Sigmoid colon (tissue), 4 donors: ENCODE measurements around the gene SVBP.

Source experiments
- EP300 ChIP-seq, 4 donors: sonication (generic); formaldehyde crosslinking; IDR thresholded peaks; one replicate each; pipeline ENCODE4 v1.6.1; 2017; ENCODE audit warnings: antibody characterized with exemption in 4 of 4
- POLR2A ChIP-seq, 2 donors: fragments of 450-650 bp; IDR thresholded peaks; one replicate each; pipeline ENCODE4 v1.6.1; 2016; ENCODE audit warnings: antibody characterized with exemption in 2 of 2, mild to moderate bottlenecking in 2 of 2, moderate library complexity in 2 of 2
- POLR2AphosphoS5 ChIP-seq, 4 donors: sonication (generic); formaldehyde crosslinking; IDR thresholded peaks; one replicate each; pipeline ENCODE4 v1.6.1; 2017; ENCODE audit warnings: antibody characterized with exemption in 4 of 4
- TF ChIP-seq, protein P1 (sequence below), 4 experiments: fragments of 450-650 bp in 3 of 4; fragments of 200-600 bp in 1 of 4; IDR thresholded peaks; one replicate each; pipeline ENCODE4 v1.5.1; 2016 to 2019; ENCODE audit warnings: antibody characterized with exemption in 4 of 4, mild to moderate bottlenecking in 3 of 4, moderate library complexity in 2 of 4

DNA sequence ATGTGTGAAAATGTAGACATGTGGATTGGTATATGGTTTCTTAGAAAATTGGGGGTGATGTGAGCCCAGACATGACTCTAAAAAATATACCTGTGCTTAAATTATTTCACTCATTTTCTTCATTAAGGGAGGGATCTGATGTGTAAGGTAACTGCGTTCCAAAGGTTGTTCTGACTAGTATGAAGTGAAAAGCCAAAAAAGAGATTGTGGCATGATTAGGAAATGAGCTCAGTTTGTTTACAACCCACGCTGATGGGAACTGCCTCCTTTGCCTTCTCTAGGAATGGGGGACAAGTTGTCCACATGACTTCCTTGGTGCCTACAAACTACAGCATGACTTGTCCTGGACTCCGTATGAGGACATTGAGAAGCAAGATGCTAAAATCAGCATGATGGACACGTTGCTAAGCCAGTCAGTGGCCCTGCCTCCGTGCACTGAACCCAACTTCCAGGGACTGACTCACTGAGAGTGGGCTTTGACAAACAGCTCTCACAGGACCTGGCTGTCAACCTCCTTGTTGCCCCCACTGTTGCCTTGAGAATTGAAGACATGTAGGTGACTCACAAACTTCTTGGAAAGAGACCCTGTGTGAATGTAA, 42.2 kb downstream of the SVBP start:
- TF ChIP-seq POLR2A (IDR thresholded peaks at IDR 0.05) (no peak), EP300 (IDR thresholded peaks at IDR 0.05) (no peak), POLR2AphosphoS5 (IDR thresholded peaks at IDR 0.05) (no peak)
- TF ChIP-seq, protein P1, sequence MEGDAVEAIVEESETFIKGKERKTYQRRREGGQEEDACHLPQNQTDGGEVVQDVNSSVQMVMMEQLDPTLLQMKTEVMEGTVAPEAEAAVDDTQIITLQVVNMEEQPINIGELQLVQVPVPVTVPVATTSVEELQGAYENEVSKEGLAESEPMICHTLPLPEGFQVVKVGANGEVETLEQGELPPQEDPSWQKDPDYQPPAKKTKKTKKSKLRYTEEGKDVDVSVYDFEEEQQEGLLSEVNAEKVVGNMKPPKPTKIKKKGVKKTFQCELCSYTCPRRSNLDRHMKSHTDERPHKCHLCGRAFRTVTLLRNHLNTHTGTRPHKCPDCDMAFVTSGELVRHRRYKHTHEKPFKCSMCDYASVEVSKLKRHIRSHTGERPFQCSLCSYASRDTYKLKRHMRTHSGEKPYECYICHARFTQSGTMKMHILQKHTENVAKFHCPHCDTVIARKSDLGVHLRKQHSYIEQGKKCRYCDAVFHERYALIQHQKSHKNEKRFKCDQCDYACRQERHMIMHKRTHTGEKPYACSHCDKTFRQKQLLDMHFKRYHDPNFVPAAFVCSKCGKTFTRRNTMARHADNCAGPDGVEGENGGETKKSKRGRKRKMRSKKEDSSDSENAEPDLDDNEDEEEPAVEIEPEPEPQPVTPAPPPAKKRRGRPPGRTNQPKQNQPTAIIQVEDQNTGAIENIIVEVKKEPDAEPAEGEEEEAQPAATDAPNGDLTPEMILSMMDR (IDR thresholded peaks at IDR 0.05), result no peak
